PC-9 (cell line): Measurements from ENCODE around the gene PWP1. TPM values are rescaled to one million over a fixed set of nuclear protein-coding genes. Genes with fewer than 3 reads are reported as not detected.

Experiments
- BruUV-seq: library from RNA; stranded (reverse); fragments of 400-500 nt; replicated peaks from 2 replicates; lab custom pipeline; 2021; lab: Mats Ljungman, UMichigan
- CTCF ChIA-PET: fragments of 300-600 bp; sonication (Branson Sonifier 250); formaldehyde crosslinking; loops from one replicate; lab custom pipeline; 2022; ENCODE audit warnings: antibody characterized with exemption; lab: Charles Lee
- POLR2A ChIA-PET: fragments of 300-600 bp; sonication (Branson Sonifier 250); formaldehyde crosslinking; loops from one replicate; lab custom pipeline; 2022; ENCODE audit warnings: antibody characterized with exemption; ENCODE audit not compliant: unreplicated experiment; lab: Charles Lee
- DNase-seq, 2 experiments: peaks; one replicate each; pipeline versions ENCODE4 v3.0.0 to v3.0.0-alpha.2; 2015 to 2022; ENCODE audit warnings: mixed read lengths in 1 of 2
- H2AFZ ChIP-seq: fragments of 200-600 bp; sonication (generic); 2 replicates; pipeline ENCODE4 v1.8.1; 2017; ENCODE audit warnings: antibody characterized with exemption
- H3F3A ChIP-seq: fragments of 200-600 bp; sonication (generic); 2 replicates; pipeline ENCODE4 v1.8.1; 2017; ENCODE audit warnings: antibody characterized with exemption, mild to moderate bottlenecking, low read depth; ENCODE audit not compliant: insufficient read depth
- H3K27ac ChIP-seq: fragments of 200-600 bp; sonication (generic); 2 replicates; pipeline ENCODE4 v1.6.1; 2016; ENCODE audit warnings: mixed run types
- H3K27me3 ChIP-seq: fragments of 200-600 bp; sonication (generic); 2 replicates; pipeline ENCODE4 v1.6.1; 2016; ENCODE audit warnings: low read depth, mixed run types; ENCODE audit not compliant: insufficient read depth
- H3K36me3 ChIP-seq: fragments of 200-600 bp; sonication (generic); 2 replicates; pipeline ENCODE4 v1.6.1; 2016; ENCODE audit warnings: low read depth, mixed run types
- H3K4me1 ChIP-seq: fragments of 200-600 bp; sonication (generic); replicated peaks from 2 replicates; pipeline ENCODE4 v1.6.1; 2016; ENCODE audit warnings: mixed run types; ENCODE audit not compliant: insufficient read depth
- H3K4me2 ChIP-seq: fragments of 200-600 bp; sonication (generic); 2 replicates; pipeline ENCODE4 v1.6.1; 2017; ENCODE audit warnings: mixed run types
- H3K4me3 ChIP-seq: fragments of 200-600 bp; sonication (generic); 2 replicates; pipeline ENCODE4 v1.6.1; 2016; ENCODE audit warnings: mixed run types
- H3K79me2 ChIP-seq: fragments of 200-600 bp; sonication (generic); 2 replicates; pipeline ENCODE4 v1.6.1; 2017; ENCODE audit warnings: low read depth, mixed run types
- H3K9me2 ChIP-seq: fragments of 200-600 bp; sonication (generic); 2 replicates; pipeline ENCODE4 v1.8.1; 2017; ENCODE audit warnings: mild to moderate bottlenecking; ENCODE audit not compliant: insufficient read depth
- H3K9me3 ChIP-seq: fragments of 200-600 bp; sonication (generic); 2 replicates; pipeline ENCODE4 v1.8.1; 2016; ENCODE audit warnings: low read depth; ENCODE audit not compliant: insufficient read depth
- H4K20me1 ChIP-seq: fragments of 200-600 bp; sonication (generic); 2 replicates; pipeline ENCODE4 v1.8.1; 2017; ENCODE audit not compliant: insufficient read depth
- CTCF ChIP-seq: fragments of 200-600 bp; sonication (generic); conservative IDR thresholded peaks from 2 replicates; pipeline ENCODE4 v1.6.1; 2017; ENCODE audit warnings: mixed run types, antibody characterized with exemption, mild to moderate bottlenecking, moderate library complexity
- EZH2 ChIP-seq: fragments of 200-600 bp; sonication (generic); IDR thresholded peaks from 2 replicates; pipeline ENCODE4 v1.8.0; 2017; ENCODE audit warnings: antibody characterized with exemption, low read depth
- intact Hi-C: fragments of 100-400 bp; cut with micrococcal nuclease; formaldehyde crosslinking; loops from one replicate; pipeline ENCODE4 v1.10.0; 2022; ENCODE audit not compliant: unreplicated experiment
- total RNA-seq: library from RNA; stranded (reverse); gene quantifications from 2 replicates; pipeline ENCODE4 v1.2.3, GENCODE V29; 2021

The PWP1 gene
- total RNA-seq, 1 experiment from 2014 or later, result 44.1 TPM

GRCh38 chr12:107654873-107655272, 30.7 kb upstream of the PWP1 start:
- no peaks in the 10 kb centered on the region for H3F3A ChIP-seq
- H3K27ac ChIP-seq, result no peak overlapping the region
- intact Hi-C loops, result no loop called here
- no peaks in the 10 kb centered on the region for H3K36me3 ChIP-seq
- DNase-seq, result no peak
- no peak for TF ChIP-seq EZH2
- no peak for TF ChIP-seq CTCF
- H2AFZ ChIP-seq, result no peak overlapping the region
- no peaks in the 10 kb centered on the region for H3K4me1 ChIP-seq
- no peaks in the 10 kb centered on the region for H3K9me3 ChIP-seq
- ChIA-PET POLR2A (no interaction called here), CTCF (no interaction called here)
- no peaks in the 10 kb centered on the region for H3K9me2 ChIP-seq
- no peaks in the 10 kb centered on the region for H3K27me3 ChIP-seq
- no TSS peak for BruUV-seq
- no peak overlapping the region for H3K4me2 ChIP-seq
- H3K4me3 ChIP-seq, result no peak overlapping the region
- no peaks in the 10 kb centered on the region for H4K20me1 ChIP-seq
- H3K79me2 ChIP-seq, result no peaks in the 10 kb centered on the region

GRCh38 chr12:107655281-107656065, 30.1 kb upstream of the PWP1 start:
- Histone ChIP-seq H3K4me3 (no peak overlapping the region), H4K20me1 (no peaks in the 10 kb centered on the region), H3F3A (no peaks in the 10 kb centered on the region), H3K27ac (no peak overlapping the region), H3K9me2 (no peaks in the 10 kb centered on the region), H3K4me2 (no peak overlapping the region), H2AFZ (no peak overlapping the region), H3K27me3 (no peaks in the 10 kb centered on the region), H3K4me1 (no peaks in the 10 kb centered on the region), H3K79me2 (no peaks in the 10 kb centered on the region), H3K9me3 (no peaks in the 10 kb centered on the region), H3K36me3 (no peaks in the 10 kb centered on the region)
- no peak for DNase-seq
- intact Hi-C loops, result no loop called here
- POLR2A ChIA-PET, result no interaction called here
- CTCF ChIA-PET, result no interaction called here
- BruUV-seq, result no TSS peak
- TF ChIP-seq CTCF, result no peak
- no peak for TF ChIP-seq EZH2

- DNase-seq, result no peak
- Histone ChIP-seq H3K79me2 (no peaks in the 10 kb centered on the region), H3K36me3 (no peaks in the 10 kb centered on the region), H3K4me1 (no peaks in the 10 kb centered on the region), H3K9me2 (no peaks in the 10 kb centered on the region), H3K4me2 (no peak overlapping the region), H4K20me1 (no peaks in the 10 kb centered on the region), H2AFZ (no peak overlapping the region), H3K4me3 (no peak overlapping the region), H3K9me3 (no peaks in the 10 kb centered on the region), H3K27me3 (no peaks in the 10 kb centered on the region), H3F3A (no peaks in the 10 kb centered on the region), H3K27ac (no peak overlapping the region)
- POLR2A ChIA-PET, result interaction anchor here (0.7 kb wide), 1 partner anchor 17 kb away, joined by 3 read pairs; no protein-coding TSS in a partner anchor
- intact Hi-C loops, result no loop called here
- TF ChIP-seq EZH2, result no peak
- TF ChIP-seq CTCF, result no peak
- CTCF ChIA-PET, result no interaction called here
- BruUV-seq, result no TSS peak
These were observed 29.3 kb upstream of the PWP1 start for GRCh38 chr12:107656302-107656701.
